CD4-positive, alpha-beta T cell (primary cell): ENCODE measurements around the gene FOSL1. TPM values are rescaled to one million over a fixed set of nuclear protein-coding genes. Genes with fewer than 3 reads are reported as not detected.

ENCODE experiments used
- ATAC-seq: fragments of 200-7000 bp; cut with Tn5 transposase; one replicate; pipeline ENCODE4 v1.10.0; 2022; ENCODE audit warnings: mild to moderate bottlenecking; ENCODE audit not compliant: poor library complexity
- CTCF ChIA-PET: fragments of 350-600 bp; sonication (Branson Sonifier 250); formaldehyde crosslinking; loops from one replicate; lab custom pipeline; 2021; ENCODE audit warnings: antibody characterized with exemption, inconsistent platforms; lab: Charles Lee
- POLR2A ChIA-PET: fragments of 350-600 bp; sonication (Branson Sonifier 250); formaldehyde crosslinking; loops from one replicate; lab custom pipeline; 2021; ENCODE audit warnings: antibody characterized with exemption, inconsistent platforms; lab: Charles Lee
- DNase-seq, 14 experiments: peaks; one replicate each; pipeline ENCODE4 v3.0.0-alpha.2; 2013 to 2020; ENCODE audit warnings: mixed read lengths in 2 of 14
- H3K27ac ChIP-seq, 2 donors: one replicate each; pipeline versions ENCODE4 v1.5.1 to v1.7.0; 2013; ENCODE audit warnings: low read length in 2 of 2, low read depth in 1 of 2, mild to moderate bottlenecking in 1 of 2
- H3K27me3 ChIP-seq, 2 experiments: 1 replicate in 1 of 2; 2 replicates in 1 of 2; pipeline versions ENCODE4 v1.6.1 to v1.7.0; 2013; ENCODE audit warnings: low read length in 2 of 2, control low read depth in 1 of 2, mild to moderate bottlenecking in 1 of 2, moderate library complexity in 1 of 2; ENCODE audit not compliant: insufficient read depth in 2 of 2, control insufficient read depth in 1 of 2
- H3K36me3 ChIP-seq: one replicate; pipeline ENCODE4 v1.6.1; 2013; ENCODE audit warnings: low read length, control low read depth; ENCODE audit not compliant: insufficient read depth
- H3K4me1 ChIP-seq: one replicate; pipeline ENCODE4 v1.6.1; 2013; ENCODE audit warnings: low read length, control low read depth; ENCODE audit not compliant: insufficient read depth
- H3K4me3 ChIP-seq: one replicate; pipeline ENCODE4 v1.5.1; 2013; ENCODE audit warnings: mild to moderate bottlenecking, low read length, moderate library complexity
- H3K9me3 ChIP-seq, 2 experiments: 1 replicate in 1 of 2; 2 replicates in 1 of 2; pipeline versions ENCODE4 v1.6.1 to v1.7.0; 2013; ENCODE audit warnings: low read length in 2 of 2, mild to moderate bottlenecking in 2 of 2, control low read depth in 1 of 2, moderate library complexity in 1 of 2; ENCODE audit not compliant: control insufficient read depth in 1 of 2, insufficient read depth in 1 of 2
- H3K27ac Mint-ChIP-seq: one replicate; pipeline ENCODE4 v1.8.0; 2020; ENCODE audit warnings: mixed read lengths
- H3K27me3 Mint-ChIP-seq: one replicate; pipeline ENCODE4 v1.8.0; 2021; ENCODE audit warnings: mixed read lengths
- H3K36me3 Mint-ChIP-seq: one replicate; pipeline ENCODE4 v1.8.0; 2021; ENCODE audit warnings: low read depth, mixed read lengths
- H3K4me1 Mint-ChIP-seq: one replicate; pipeline ENCODE4 v1.8.0; 2021; ENCODE audit warnings: low read depth, mixed read lengths
- H3K4me3 Mint-ChIP-seq: one replicate; pipeline ENCODE4 v1.8.0; 2020; ENCODE audit warnings: mild to moderate bottlenecking, mixed read lengths
- H3K9me3 Mint-ChIP-seq: one replicate; pipeline ENCODE4 v1.8.0; 2020; ENCODE audit warnings: mixed read lengths
- intact Hi-C, 2 experiments: fragments of 100-400 bp; cut with DNase I in 1 of 2; cut with micrococcal nuclease in 1 of 2; formaldehyde crosslinking; loops; one replicate each; pipeline versions ENCODE4 v1.15.1 to v1.9.0; 2023 to 2025; cut with DNase I, micrococcal nuclease
- total RNA-seq, 174 experiments: library from RNA in 2 of 174; stranded (reverse) in 2 of 174; gene quantifications; one replicate each; pipeline ENCODE4 v1.2.3 and lab custom pipeline; 2021 to 2026
- TF ChIP-seq, protein P1 (sequence below): fragments of 200-600 bp; IDR thresholded peaks from one replicate; pipeline ENCODE4 v1.8.0; 2022; ENCODE audit warnings: antibody characterized with exemption, mild to moderate bottlenecking

Gene FOSL1
- total RNA-seq, 2 experiments from 2014 or later = 1.8 to 2.2 TPM

DNA sequence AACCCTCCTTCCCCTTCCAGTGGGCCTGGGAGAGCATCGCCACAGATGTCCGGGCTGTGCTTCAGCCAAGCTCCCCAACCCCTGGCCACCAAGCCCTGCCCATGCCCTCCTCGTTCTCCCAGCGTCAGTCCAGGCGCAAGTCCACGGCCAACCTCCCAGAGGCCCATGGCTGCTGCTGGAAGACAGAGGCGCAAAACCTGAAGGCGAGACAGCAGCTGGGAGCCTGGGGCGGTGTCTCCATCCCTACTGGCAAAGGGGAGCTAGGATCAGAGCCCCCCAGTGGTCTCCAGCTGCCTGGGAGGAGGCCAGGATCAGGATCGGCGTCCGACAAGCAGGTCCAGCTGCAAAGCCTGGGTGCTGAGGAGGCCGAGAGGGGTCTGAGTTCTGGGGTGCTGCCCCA, 46.9 kb upstream of the FOSL1 start:
- peaks cover 2% of the 10 kb centered on the region for H3K4me1 ChIP-seq
- no peaks in the 10 kb centered on the region for H3K36me3 ChIP-seq
- H3K36me3 Mint-ChIP-seq = no peaks in the 10 kb centered on the region
- H3K27me3 Mint-ChIP-seq = no peaks in the 10 kb centered on the region
- H3K27ac ChIP-seq = no peak overlapping the region
- intact Hi-C loops = no loop called here
- no peak overlapping the region for H3K4me3 ChIP-seq
- ChIA-PET CTCF (no interaction called here), POLR2A (interaction anchor here (0.6 kb wide), 1 partner anchor 13 kb away, joined by 3 read pairs; no protein-coding TSS in a partner anchor)
- no peaks in the 10 kb centered on the region for H3K27me3 ChIP-seq
- no peak overlapping the region for H3K4me3 Mint-ChIP-seq
- H3K27ac Mint-ChIP-seq = no peak overlapping the region
- TF ChIP-seq, protein P1, sequence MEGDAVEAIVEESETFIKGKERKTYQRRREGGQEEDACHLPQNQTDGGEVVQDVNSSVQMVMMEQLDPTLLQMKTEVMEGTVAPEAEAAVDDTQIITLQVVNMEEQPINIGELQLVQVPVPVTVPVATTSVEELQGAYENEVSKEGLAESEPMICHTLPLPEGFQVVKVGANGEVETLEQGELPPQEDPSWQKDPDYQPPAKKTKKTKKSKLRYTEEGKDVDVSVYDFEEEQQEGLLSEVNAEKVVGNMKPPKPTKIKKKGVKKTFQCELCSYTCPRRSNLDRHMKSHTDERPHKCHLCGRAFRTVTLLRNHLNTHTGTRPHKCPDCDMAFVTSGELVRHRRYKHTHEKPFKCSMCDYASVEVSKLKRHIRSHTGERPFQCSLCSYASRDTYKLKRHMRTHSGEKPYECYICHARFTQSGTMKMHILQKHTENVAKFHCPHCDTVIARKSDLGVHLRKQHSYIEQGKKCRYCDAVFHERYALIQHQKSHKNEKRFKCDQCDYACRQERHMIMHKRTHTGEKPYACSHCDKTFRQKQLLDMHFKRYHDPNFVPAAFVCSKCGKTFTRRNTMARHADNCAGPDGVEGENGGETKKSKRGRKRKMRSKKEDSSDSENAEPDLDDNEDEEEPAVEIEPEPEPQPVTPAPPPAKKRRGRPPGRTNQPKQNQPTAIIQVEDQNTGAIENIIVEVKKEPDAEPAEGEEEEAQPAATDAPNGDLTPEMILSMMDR = no peak
- no peaks in the 10 kb centered on the region for H3K9me3 ChIP-seq
- H3K4me1 Mint-ChIP-seq = no peaks in the 10 kb centered on the region
- no peaks in the 10 kb centered on the region for H3K9me3 Mint-ChIP-seq
- ATAC-seq (no peak), DNase-seq (no peak)

DNA sequence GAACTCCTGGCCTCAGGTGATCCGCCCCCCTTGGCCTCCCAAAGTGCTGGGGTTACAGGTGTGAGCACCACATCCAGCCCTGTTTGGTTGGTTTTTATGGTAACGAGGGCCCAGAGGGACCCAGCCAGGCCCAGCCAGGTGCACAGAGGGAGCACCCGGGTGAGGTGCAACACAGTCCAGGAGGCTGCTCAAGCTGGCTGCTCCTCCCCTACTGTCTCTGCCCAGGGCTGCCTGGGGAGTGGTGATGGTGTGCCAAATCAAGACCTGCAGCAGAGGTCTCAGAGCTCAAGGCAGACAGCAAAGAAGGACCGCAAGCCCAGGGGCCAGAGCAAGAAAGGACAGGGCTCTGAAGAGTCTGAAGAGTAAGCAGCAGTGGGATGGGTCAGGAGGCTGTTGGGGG, 46.5 kb upstream of the FOSL1 start:
- CTCF ChIA-PET = no interaction called here
- no peaks in the 10 kb centered on the region for H3K27me3 Mint-ChIP-seq

DNA sequence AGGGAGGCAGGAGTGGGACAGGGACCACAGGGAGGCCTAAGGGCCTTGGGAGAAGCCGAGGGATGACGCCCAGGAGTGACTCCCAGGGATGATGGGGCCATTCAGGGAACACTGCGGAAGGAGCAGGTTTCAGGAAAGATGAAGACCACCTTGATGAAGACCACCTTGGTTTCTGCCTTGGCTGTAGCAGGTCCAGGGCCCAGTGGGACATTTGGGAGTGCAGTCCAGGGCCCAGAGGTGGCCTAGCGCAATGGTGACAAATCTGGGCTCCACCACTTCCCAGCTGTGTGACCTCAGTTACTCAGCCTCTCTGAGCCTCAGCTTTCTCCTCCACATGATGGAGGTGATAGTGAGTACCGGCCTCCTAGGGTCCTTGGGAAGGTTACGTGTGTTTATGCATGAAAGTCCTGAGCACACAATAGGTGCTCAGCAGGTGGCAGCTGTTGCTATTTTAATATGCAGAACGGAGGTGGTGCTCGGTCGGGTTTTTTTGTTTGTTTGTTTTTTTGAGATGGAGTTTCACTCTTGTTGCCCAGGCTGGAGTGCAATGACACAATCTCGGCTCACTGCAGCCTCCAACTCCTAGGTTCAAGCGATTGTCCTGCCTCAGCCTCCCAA, 45.9 kb upstream of the FOSL1 start:
- H3K27ac Mint-ChIP-seq = no peak overlapping the region
- H3K36me3 Mint-ChIP-seq = no peaks in the 10 kb centered on the region
- POLR2A ChIA-PET = no interaction called here
- no peaks in the 10 kb centered on the region for H3K36me3 ChIP-seq
- no peak overlapping the region for H3K4me3 ChIP-seq
- ATAC-seq (no peak), DNase-seq (no peak)
- no peaks in the 10 kb centered on the region for H3K27me3 ChIP-seq
- H3K4me1 ChIP-seq = peaks cover 2% of the 10 kb centered on the region
- TF ChIP-seq, protein P1 = no peak
- no peaks in the 10 kb centered on the region for H3K9me3 Mint-ChIP-seq
- H3K9me3 ChIP-seq = no peaks in the 10 kb centered on the region
- no peak overlapping the region for H3K27ac ChIP-seq
- H3K27me3 Mint-ChIP-seq = no peaks in the 10 kb centered on the region
- H3K4me1 Mint-ChIP-seq = no peaks in the 10 kb centered on the region
- CTCF ChIA-PET = no interaction called here
- intact Hi-C loops = no loop called here
- no peak overlapping the region for H3K4me3 Mint-ChIP-seq

More for the DNA sequence above, 46.5 kb upstream of the FOSL1 start:
- DNase-seq (no peak), ATAC-seq (no peak)
- intact Hi-C loops = no loop called here
- Histone ChIP-seq H3K27ac (no peak overlapping the region), H3K4me3 (no peak overlapping the region), H3K9me3 (no peaks in the 10 kb centered on the region), H3K4me1 (peaks cover 2% of the 10 kb centered on the region), H3K27me3 (no peaks in the 10 kb centered on the region), H3K36me3 (no peaks in the 10 kb centered on the region)
- TF ChIP-seq, protein P1 = no peak
- Mint-ChIP-seq H3K9me3 (no peaks in the 10 kb centered on the region), H3K36me3 (no peaks in the 10 kb centered on the region), H3K4me1 (no peaks in the 10 kb centered on the region), H3K4me3 (no peak overlapping the region), H3K27ac (no peak overlapping the region)
- POLR2A ChIA-PET = no interaction called here
